ENCODE data around the gene KCTD14.

DNA sequence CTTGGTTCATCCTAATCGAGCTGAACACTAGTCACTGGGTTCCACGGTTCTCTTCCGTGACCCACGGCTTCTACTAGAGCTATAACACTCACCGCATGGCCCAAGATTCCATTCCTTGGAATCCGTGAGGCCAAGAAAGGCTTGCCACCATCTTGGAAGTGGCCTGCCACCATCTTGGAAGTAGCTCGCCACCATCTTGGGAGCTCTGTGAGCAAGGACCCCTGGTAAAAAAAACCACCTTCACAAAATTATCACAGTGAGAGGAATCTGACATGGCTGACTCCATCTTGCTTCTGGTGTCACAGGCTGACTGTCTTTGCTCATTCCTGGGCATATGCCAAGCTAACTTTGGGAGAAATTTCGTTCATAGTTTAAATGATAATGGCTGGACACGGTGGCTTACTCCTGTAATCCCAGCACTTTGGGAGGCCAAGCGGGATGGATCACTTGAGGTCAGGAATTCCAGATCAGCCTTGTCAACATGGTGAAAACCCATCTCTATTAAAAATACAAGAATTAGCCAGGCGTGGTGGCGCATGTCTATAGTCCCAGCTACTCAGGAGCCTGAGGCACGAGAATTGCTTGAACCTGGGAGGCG lies 18.9 kb upstream of the KCTD14 start:
- TF ChIP-seq, protein P1, sequence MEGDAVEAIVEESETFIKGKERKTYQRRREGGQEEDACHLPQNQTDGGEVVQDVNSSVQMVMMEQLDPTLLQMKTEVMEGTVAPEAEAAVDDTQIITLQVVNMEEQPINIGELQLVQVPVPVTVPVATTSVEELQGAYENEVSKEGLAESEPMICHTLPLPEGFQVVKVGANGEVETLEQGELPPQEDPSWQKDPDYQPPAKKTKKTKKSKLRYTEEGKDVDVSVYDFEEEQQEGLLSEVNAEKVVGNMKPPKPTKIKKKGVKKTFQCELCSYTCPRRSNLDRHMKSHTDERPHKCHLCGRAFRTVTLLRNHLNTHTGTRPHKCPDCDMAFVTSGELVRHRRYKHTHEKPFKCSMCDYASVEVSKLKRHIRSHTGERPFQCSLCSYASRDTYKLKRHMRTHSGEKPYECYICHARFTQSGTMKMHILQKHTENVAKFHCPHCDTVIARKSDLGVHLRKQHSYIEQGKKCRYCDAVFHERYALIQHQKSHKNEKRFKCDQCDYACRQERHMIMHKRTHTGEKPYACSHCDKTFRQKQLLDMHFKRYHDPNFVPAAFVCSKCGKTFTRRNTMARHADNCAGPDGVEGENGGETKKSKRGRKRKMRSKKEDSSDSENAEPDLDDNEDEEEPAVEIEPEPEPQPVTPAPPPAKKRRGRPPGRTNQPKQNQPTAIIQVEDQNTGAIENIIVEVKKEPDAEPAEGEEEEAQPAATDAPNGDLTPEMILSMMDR (IDR thresholded peaks at IDR 0.05 in 2 of 3, conservative IDR thresholded peaks at IDR 0.05 in 1 of 3; ENCODE audit: insufficient read depth in 2 of 3, low read depth in 1 of 3, low read length in 3 of 3) = no peak
- TF ChIP-seq TEAD4 (IDR thresholded peaks at IDR 0.05; ENCODE audit: low read length) = no peak
- TF ChIP-seq TEAD4 (CRISPR knock-in tag; IDR thresholded peaks at IDR 0.05; ENCODE audit: borderline replicate concordance) = no peak
- no peak for TF ChIP-seq SMARCA4 (IDR thresholded peaks at IDR 0.05)
- TF ChIP-seq, protein P2, sequence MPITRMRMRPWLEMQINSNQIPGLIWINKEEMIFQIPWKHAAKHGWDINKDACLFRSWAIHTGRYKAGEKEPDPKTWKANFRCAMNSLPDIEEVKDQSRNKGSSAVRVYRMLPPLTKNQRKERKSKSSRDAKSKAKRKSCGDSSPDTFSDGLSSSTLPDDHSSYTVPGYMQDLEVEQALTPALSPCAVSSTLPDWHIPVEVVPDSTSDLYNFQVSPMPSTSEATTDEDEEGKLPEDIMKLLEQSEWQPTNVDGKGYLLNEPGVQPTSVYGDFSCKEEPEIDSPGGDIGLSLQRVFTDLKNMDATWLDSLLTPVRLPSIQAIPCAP (CRISPR knock-in tag; IDR thresholded peaks at IDR 0.05; ENCODE audit: borderline replicate concordance) = no peak
